K562 (cell line): ENCODE measurements around the gene VHLL. TPM values are rescaled to one million over a fixed set of nuclear protein-coding genes. Genes with fewer than 3 reads are reported as not detected.

Experiments
- ATAC-seq: fragments of 200-7000 bp; cut with Tn5 transposase; 3 replicates; pipeline ENCODE4 v1.9.1; 2020; ENCODE audit warnings: moderate library complexity
- BruUV-seq: library from RNA; stranded (reverse); fragments of 400-500 nt; replicated peaks from 2 replicates; lab custom pipeline; 2021; lab: Mats Ljungman, UMichigan
- CTCF ChIA-PET: fragments of 300-600 bp; formaldehyde crosslinking; extraction: SDS; loops from one replicate; lab custom pipeline; 2021; ENCODE audit warnings: low intra/inter-chr PET ratio; lab: Yijun Ruan, JAX
- POLR2A ChIA-PET: fragments of 300-600, 350-650 bp; sonication (Branson Sonifier 250); formaldehyde crosslinking; extraction: SDS; loops from one replicate; lab custom pipeline; 2021; ENCODE audit warnings: antibody characterized with exemption, inconsistent platforms; lab: Yijun Ruan, JAX
- DNase-seq, 4 experiments: peaks; one replicate each; pipeline versions ENCODE4 v3.0.0 to v3.0.0-alpha.2; 2011 to 2018; ENCODE audit warnings: low spot score in 3 of 4, mixed read lengths in 3 of 4; ENCODE audit errors: extremely low read depth in 1 of 4
- FAIRE-seq: peaks from 2 replicates; lab custom pipeline; 2011; peaks lifted over from hg19 to GRCh38; lab: Jason Lieb, UNC
- H2AFZ ChIP-seq: 2 replicates; pipeline ENCODE4 v1.6.0; 2011; ENCODE audit warnings: low read depth, low read length, control low read depth, inconsistent platforms
- H3K27ac ChIP-seq: fragments of 200-600 bp; 3 replicates; pipeline ENCODE4 v1.8.0; 2011; ENCODE audit warnings: low read depth, mild to moderate bottlenecking, control low read depth, inconsistent platforms, low read length, moderate library complexity, mixed read lengths; ENCODE audit errors: extremely low read depth
- H3K27me3 ChIP-seq, 2 experiments: fragments of 300-600 bp in 1 of 2; 2 replicates in 1 of 2; 3 replicates in 1 of 2; pipeline versions ENCODE4 v1.6.0 to v1.8.0; 2011; ENCODE audit warnings: inconsistent platforms in 2 of 2, low read length in 2 of 2, mild to moderate bottlenecking in 1 of 2, mixed read lengths in 1 of 2, moderate library complexity in 1 of 2; ENCODE audit not compliant: control insufficient read depth in 2 of 2, insufficient read depth in 2 of 2
- H3K36me3 ChIP-seq: fragments of 300-600 bp; 3 replicates; pipeline ENCODE4 v1.8.0; 2011; ENCODE audit warnings: mild to moderate bottlenecking, low read length, inconsistent platforms; ENCODE audit not compliant: control insufficient read depth, insufficient read depth
- H3K4me1 ChIP-seq, 2 experiments: fragments of 200-600 bp in 1 of 2; replicated peaks in 1 of 2; 2 replicates in 1 of 2; 3 replicates in 1 of 2; pipeline versions ENCODE4 v1.5.1 to v1.8.0; 2011; ENCODE audit warnings: inconsistent platforms in 2 of 2, low read length in 2 of 2, mild to moderate bottlenecking in 1 of 2, mixed read lengths in 1 of 2, moderate library complexity in 1 of 2; ENCODE audit not compliant: control insufficient read depth in 2 of 2, insufficient read depth in 2 of 2
- H3K4me2 ChIP-seq: 2 replicates; pipeline ENCODE4 v1.6.1; 2011; ENCODE audit warnings: low read length, control low read depth, inconsistent platforms, mixed read lengths; ENCODE audit not compliant: insufficient read depth
- H3K4me3 ChIP-seq: fragments of 200-600 bp; sonication (generic), shearing (Covaris generic); 2 replicates; pipeline ENCODE4 v1.5.1; 2016; ENCODE audit warnings: control low read depth, inconsistent platforms
- H3K79me2 ChIP-seq: fragments of 200-600 bp; 3 replicates; pipeline ENCODE4 v1.8.0; 2011; ENCODE audit warnings: low read length, inconsistent platforms; ENCODE audit not compliant: control insufficient read depth, insufficient read depth
- H3K9ac ChIP-seq, 2 experiments: 2 replicates each; pipeline versions ENCODE4 v1.6.0 to v1.6.1; 2011; ENCODE audit warnings: low read depth in 2 of 2, low read length in 2 of 2, control low read depth in 1 of 2, inconsistent platforms in 1 of 2, mild to moderate bottlenecking in 1 of 2, mixed read lengths in 1 of 2; ENCODE audit not compliant: insufficient read depth in 1 of 2
- H3K9me1 ChIP-seq: one replicate; pipeline ENCODE4 v1.6.0; 2011; ENCODE audit warnings: inconsistent platforms, mild to moderate bottlenecking, low read length, moderate library complexity; ENCODE audit not compliant: control insufficient read depth, insufficient read depth
- H3K9me3 ChIP-seq: replicated peaks from 2 replicates; pipeline ENCODE4 v1.5.1; 2011; ENCODE audit warnings: low read depth, low read length, inconsistent platforms; ENCODE audit not compliant: control insufficient read depth, insufficient read depth
- H4K20me1 ChIP-seq: replicated peaks from 2 replicates; pipeline ENCODE4 v1.6.1; 2011; ENCODE audit warnings: low read length, inconsistent platforms, mixed read lengths; ENCODE audit not compliant: control insufficient read depth, insufficient read depth
- EHMT2 ChIP-seq: fragments of 450-650 bp; IDR thresholded peaks from 2 replicates; pipeline ENCODE4 v1.6.1; 2018; ENCODE audit warnings: antibody characterized with exemption
- HBP1 ChIP-seq: fragments of 450-650 bp; formaldehyde crosslinking; IDR thresholded peaks from 2 replicates; pipeline ENCODE4 v1.4.0; 2022; ENCODE audit warnings: missing genetic modification characterization
- PRPF4 ChIP-seq: fragments of 200-400 bp; formaldehyde crosslinking; IDR thresholded peaks from one replicate; pipeline ENCODE4 v1.6.1; 2017; ENCODE audit warnings: low read length, low read depth, mild to moderate bottlenecking; ENCODE audit not compliant: insufficient read depth, poor library complexity, severe bottlenecking
- RFX7 ChIP-seq: fragments of 250-450 bp; sonication (Bioruptor Pico); IDR thresholded peaks from 2 replicates; pipeline ENCODE4 v1.5.1; 2021; ENCODE audit warnings: mild to moderate bottlenecking
- RNF219 ChIP-seq: fragments of 250-450 bp; sonication (Bioruptor Pico); IDR thresholded peaks from 2 replicates; pipeline ENCODE4 v1.5.0; 2022; ENCODE audit warnings: mild to moderate bottlenecking
- TCF7 ChIP-seq: sonication (generic); IDR thresholded peaks from 2 replicates; pipeline ENCODE4 v1.6.1; 2016; ENCODE audit warnings: antibody characterized with exemption, borderline replicate concordance
- TCFL5 ChIP-seq: fragments of 250-450 bp; sonication (Bioruptor Pico); conservative IDR thresholded peaks from 2 replicates; pipeline ENCODE4 v1.6.1; 2021; ENCODE audit warnings: mild to moderate bottlenecking, moderate library complexity, matching md5 sums
- ZNF121 ChIP-seq: sonication (generic); formaldehyde crosslinking; conservative IDR thresholded peaks from 2 replicates; pipeline ENCODE4 v1.8.0; 2022; ENCODE audit warnings: missing genetic modification reagents
- ZNF124 ChIP-seq: sonication (generic); formaldehyde crosslinking; IDR thresholded peaks from 2 replicates; pipeline ENCODE4 v1.8.1; 2022; ENCODE audit warnings: missing genetic modification reagents
- WGBS: fragments of 100-300 bp; shearing (Covaris generic); methylation state at CpG from one replicate; pipeline ENCODE4 v1.1.6; 2016; ENCODE audit warnings: low coverage, mixed read lengths; ENCODE audit not compliant: insufficient coverage; ENCODE audit errors: missing lambda C conversion rate; 5-methylcytosine and 5-hydroxymethylcytosine counted together
- in situ Hi-C: fragments of 300-500 bp; cut with MboI; formaldehyde crosslinking; loops from 4 replicates; pipeline ENCODE4 v1.15.0; 2018; ENCODE audit warnings: inconsistent platforms, mixed read lengths
- intact Hi-C: fragments of 100-400 bp; cut with micrococcal nuclease; formaldehyde crosslinking; loops from 2 replicates; pipeline ENCODE4 v1.14.2; 2022
- polyA plus RNA-seq, 8 experiments: library from polyadenylated mRNA; depleted of rRNA in 4 of 8; stranded (reverse) in 5 of 8; unstranded in 3 of 8; fragments of >200 nt; fragmentation: Nextera tagmentation in 2 of 8; fragmentation: Illumina TruSeq in 1 of 8; extraction: Ambion mirVana in 2 of 8; extraction: Trizol in 1 of 8; gene quantifications; 2 replicates each; pipeline versions ENCODE4 v1.2.1 to v1.2.3, GENCODE V29; 2011 to 2014; ENCODE audit warnings: inconsistent platforms in 1 of 8, missing spikeins in 1 of 8
- total RNA-seq, 7 experiments: library from RNA; depleted of rRNA in 6 of 7; stranded (reverse); fragments of >200 nt in 6 of 7; fragmentation: Illumina TruSeq in 2 of 7; extraction: Trizol in 2 of 7; gene quantifications; 2 replicates each; pipeline versions ENCODE4 v1.2.1 to v1.2.3, GENCODE V29; 2011 to 2021; ENCODE audit warnings: low replicate concordance in 1 of 7
- TF ChIP-seq, protein P1 (sequence below): IDR thresholded peaks from 2 replicates; pipeline ENCODE4 v1.6.1; 2012; ENCODE audit warnings: low read depth, low read length, improper control_type of control experiment, borderline replicate concordance
- TF ChIP-seq, protein P2 (sequence below): sonication (generic); formaldehyde crosslinking; IDR thresholded peaks from 2 replicates; pipeline ENCODE4 v1.8.0; 2022; ENCODE audit warnings: mild to moderate bottlenecking, missing genetic modification reagents
- TF ChIP-seq, protein P3 (sequence below): sonication (generic); IDR thresholded peaks from 2 replicates; pipeline ENCODE4 v1.6.1; 2016

VHLL gene
- total and polyA plus RNA-seq, 9 of the 15 experiments (the other 6 are each of a cell fraction or from before 2014, with no cell fraction given) = not detected

DNA sequence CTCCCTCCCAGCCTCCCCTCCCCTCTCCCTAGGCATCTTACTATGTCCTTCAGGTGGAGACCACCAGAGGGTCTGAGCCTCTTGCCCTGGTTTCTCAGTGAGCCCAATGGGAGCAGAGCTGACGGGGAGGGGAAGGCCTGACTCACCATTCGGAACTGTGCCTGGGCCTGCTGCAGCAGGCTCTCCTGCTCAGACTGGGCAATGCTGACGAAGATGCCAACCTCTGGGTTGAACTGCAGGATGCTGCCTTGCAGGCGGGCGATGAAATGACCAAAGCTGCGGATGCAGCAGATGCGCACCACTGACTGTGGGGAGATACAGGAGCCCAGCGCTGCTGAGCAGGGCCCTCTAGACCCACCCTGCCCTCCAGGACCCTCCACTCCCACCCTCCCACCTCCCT is 40.2 kb downstream of the VHLL start:
- intact Hi-C loops (no loop called here), in situ Hi-C loops (no loop called here)
- no peaks in the 10 kb centered on the region for H3K79me2 ChIP-seq
- CTCF ChIA-PET = no interaction called here
- FAIRE-seq (no peak), ATAC-seq (no peak), DNase-seq (no peak)
- H3K27me3 ChIP-seq = no peaks in the 10 kb centered on the region
- no TSS peak for BruUV-seq
- peak overlapping the region in 1 of 2 experiments; percentile 13; a peak in 1 of 4 replicates for H3K9ac ChIP-seq
- no peaks in the 10 kb centered on the region for H3K9me3 ChIP-seq
- 93% methylated on average over 6 of the region's 8 CpGs for WGBS
- POLR2A ChIA-PET = interaction anchor here (0.6 to 1.8 kb wide), 2 partner anchors 13 to 176 kb away, joined by 3 to 6 read pairs; no protein-coding TSS in a partner anchor
- H3K4me3 ChIP-seq = no peak overlapping the region
- H3K9me1 ChIP-seq = no peaks in the 10 kb centered on the region
- no peak overlapping the region for H2AFZ ChIP-seq
- H3K4me1 ChIP-seq = peaks cover 10 to 13% of the 10 kb centered on the region in 2 experiments; a peak in 4 of 5 replicates
- no peak overlapping the region for H3K27ac ChIP-seq
- H3K36me3 ChIP-seq = peaks cover 86% of the 10 kb centered on the region
- no peak overlapping the region for H3K4me2 ChIP-seq
- TF ChIP-seq TCF7 = no peak
- no peak for TF ChIP-seq ZNF121 (CRISPR knock-in tag)
- TF ChIP-seq RFX7 = no peak
- TF ChIP-seq, protein P1, sequence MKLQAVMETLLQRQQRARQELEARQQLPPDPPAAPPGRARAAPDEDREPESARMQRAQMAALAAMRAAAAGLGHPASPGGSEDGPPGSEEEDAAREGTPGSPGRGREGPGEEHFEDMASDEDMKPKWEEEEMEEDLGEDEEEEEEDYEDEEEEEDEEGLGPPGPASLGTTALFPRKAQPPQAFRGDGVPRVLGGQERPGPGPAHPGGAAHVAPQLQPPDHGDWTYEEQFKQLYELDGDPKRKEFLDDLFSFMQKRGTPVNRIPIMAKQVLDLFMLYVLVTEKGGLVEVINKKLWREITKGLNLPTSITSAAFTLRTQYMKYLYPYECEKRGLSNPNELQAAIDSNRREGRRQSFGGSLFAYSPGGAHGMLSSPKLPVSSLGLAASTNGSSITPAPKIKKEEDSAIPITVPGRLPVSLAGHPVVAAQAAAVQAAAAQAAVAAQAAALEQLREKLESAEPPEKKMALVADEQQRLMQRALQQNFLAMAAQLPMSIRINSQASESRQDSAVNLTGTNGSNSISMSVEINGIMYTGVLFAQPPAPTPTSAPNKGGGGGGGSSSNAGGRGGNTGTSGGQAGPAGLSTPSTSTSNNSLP = no peak
- no peak for TF ChIP-seq PRPF4
- TF ChIP-seq, protein P2, sequence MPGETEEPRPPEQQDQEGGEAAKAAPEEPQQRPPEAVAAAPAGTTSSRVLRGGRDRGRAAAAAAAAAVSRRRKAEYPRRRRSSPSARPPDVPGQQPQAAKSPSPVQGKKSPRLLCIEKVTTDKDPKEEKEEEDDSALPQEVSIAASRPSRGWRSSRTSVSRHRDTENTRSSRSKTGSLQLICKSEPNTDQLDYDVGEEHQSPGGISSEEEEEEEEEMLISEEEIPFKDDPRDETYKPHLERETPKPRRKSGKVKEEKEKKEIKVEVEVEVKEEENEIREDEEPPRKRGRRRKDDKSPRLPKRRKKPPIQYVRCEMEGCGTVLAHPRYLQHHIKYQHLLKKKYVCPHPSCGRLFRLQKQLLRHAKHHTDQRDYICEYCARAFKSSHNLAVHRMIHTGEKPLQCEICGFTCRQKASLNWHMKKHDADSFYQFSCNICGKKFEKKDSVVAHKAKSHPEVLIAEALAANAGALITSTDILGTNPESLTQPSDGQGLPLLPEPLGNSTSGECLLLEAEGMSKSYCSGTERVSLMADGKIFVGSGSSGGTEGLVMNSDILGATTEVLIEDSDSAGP (CRISPR knock-in tag) = no peak
- TF ChIP-seq RNF219 = no peak
- TF ChIP-seq HBP1 = no peak
- TF ChIP-seq TCFL5 (CRISPR knock-in tag) = no peak
- TF ChIP-seq EHMT2 = no peak
- no peak for TF ChIP-seq ZNF124 (CRISPR knock-in tag)
- TF ChIP-seq, protein P3, sequence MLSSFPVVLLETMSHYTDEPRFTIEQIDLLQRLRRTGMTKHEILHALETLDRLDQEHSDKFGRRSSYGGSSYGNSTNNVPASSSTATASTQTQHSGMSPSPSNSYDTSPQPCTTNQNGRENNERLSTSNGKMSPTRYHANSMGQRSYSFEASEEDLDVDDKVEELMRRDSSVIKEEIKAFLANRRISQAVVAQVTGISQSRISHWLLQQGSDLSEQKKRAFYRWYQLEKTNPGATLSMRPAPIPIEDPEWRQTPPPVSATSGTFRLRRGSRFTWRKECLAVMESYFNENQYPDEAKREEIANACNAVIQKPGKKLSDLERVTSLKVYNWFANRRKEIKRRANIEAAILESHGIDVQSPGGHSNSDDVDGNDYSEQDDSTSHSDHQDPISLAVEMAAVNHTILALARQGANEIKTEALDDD = no peak
- no peaks in the 10 kb centered on the region for H4K20me1 ChIP-seq
